HPDE6-E6E7 (cell line): ENCODE results near the gene TYW5.

ENCODE experiments used
- DNase-seq: peaks from one replicate; pipeline ENCODE4 v3.0.0; 2011; ENCODE audit warnings: missing footprints; ENCODE audit errors: extremely low spot score

TYW5 gene

GRCh38 chr2:199973703-199974102 lies 18.4 kb upstream of the TYW5 start:
- DNase-seq: no peak

DNA sequence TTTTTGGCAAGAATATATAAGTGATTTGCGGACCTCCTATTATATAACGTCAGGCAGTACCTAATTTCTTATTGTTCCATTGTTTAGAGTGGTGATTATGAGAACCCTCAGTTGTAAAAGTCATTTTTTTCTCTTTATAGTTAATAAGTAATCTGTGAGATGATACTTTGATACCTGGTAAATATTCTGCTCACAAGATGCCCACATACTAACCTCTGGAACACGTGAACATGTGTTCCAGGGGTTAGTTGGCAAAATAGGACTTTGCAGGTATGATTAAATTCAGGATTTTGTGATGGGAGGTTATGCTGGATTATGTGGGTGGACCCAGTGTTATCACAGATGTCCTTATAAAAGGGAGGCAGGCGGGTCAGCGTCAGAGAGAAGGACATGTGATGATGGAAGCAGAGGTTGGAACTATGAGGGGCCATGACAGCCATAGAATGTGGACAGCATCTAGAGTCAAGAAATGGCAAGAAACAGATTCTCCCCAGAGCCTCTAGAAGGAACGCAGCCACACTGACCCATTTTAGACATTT lies 16.9 kb upstream of the TYW5 start:
- DNase-seq: no peak

DNA sequence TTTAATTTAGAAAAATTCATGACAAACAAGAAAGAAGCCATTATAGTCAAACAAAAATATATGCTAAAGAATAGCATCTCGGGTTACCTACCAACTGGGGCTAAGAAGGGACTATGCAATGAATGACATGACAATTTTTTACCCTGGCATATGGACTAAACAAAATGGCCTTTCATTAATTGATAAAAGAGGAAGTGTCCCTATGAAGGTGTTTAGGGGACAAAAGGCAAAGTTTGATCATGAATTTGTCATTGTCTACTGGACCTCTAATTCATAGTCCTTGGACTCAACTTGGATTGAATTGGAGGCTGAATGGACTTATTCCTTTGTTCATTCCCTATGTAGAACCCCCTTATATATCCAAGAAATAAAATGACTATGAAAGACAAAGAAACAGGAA lies 12.8 kb upstream of the TYW5 start:
- no peak for DNase-seq

GRCh38 chr2:199966976-199967375 lies 11.7 kb upstream of the TYW5 start:
- no peak for DNase-seq

GRCh38 chr2:199966405-199966804 lies 11.1 kb upstream of the TYW5 start:
- no peak for DNase-seq

DNA sequence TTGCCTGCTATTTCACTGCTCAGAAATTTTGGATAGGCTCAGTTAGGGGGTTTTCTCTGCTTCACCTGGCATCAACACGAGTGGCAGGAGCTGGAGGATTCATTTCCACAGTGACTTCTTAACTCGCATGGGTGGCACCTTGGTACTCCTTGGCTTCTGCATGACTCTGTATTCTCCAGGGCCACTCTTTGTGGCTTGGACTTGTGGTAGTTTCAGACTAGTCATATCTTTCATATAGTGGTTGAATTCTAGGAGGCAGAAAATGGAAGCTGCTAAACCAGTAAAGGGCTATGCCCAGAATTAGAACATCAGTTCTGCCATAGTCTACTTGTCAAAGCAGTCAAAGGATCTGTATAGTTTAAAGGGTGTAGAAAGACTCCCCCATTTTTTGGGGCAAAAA lies 6.9 kb upstream of the TYW5 start:
- no peak for DNase-seq

DNA sequence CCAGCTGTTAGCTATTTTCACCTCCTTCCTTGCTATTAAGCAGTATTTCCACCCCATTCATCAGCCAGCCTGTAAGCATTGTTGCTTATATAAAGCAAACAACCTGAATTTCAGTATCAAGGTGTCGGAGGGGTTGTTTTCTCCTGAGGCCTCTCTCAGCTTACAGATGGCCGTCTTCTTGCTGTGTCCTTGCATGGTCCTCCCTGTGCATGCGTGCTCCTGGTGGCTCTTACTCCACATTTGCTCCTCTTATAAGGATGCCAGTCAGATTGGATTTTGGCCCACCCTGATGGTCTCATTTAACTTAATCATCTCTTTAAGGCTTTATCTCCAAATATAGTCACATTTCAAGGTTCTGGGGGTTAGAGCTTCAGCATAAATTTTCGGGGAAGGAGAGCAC lies 2.7 kb upstream of the TYW5 start:
- no peak for DNase-seq

DNA sequence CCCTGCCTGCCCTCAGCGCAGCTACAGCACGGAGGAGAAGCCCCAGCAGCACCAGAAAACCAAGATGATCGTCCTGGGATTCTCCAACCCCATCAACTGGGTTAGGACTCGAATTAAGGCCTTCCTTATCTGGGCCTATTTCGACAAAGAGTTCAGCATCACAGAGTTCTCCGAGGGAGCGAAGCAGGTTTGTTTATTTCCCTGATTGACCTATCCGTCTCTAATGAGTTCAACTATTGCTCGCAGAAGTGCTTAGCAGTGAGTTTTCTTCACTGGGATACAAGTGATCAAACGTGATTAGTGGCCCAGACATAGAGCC lies 730 bp upstream of the TYW5 start:
- no peak for DNase-seq

DNA sequence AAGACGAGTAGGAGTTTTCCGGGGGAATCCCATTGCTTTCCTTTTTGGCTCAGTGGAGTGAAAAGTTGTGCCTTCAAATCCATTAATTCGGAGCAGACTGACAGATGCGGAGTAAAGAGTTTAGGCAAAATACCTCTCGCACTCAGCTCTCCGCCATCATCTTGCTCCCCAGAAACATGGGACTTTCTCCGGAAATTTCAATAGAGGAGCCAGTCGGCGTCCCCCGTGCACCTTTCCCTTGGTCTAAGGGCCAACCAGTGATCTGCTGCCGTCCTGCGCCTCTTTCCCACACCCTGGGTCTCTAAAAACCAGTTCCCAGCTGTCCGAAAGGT lies 318 bp downstream of the TYW5 start:
- DNase-seq: no peak

DNA sequence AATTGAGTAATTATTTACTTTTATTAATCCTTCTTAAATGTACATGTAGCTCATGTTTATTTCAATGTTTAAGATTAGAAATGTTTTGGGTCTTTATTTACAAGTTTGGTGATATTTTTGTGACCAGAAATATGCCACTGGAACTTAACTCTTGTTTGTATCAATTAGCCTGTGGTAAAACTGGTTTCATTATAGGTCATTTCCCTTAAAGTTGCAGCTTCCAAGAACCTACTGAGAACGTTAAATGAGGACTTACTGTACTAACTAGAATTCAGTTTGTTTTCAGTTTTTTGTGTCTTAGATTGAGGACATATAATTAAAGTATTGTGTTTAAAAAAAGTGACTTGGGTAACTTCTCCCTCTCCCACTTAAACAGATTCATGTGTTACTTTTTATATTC lies 4.3 kb downstream of the TYW5 start:
- DNase-seq: no peak

- DNase-seq: no peak
These were observed 4.9 kb downstream of the TYW5 start for GRCh38 chr2:199950396-199950795.

DNA sequence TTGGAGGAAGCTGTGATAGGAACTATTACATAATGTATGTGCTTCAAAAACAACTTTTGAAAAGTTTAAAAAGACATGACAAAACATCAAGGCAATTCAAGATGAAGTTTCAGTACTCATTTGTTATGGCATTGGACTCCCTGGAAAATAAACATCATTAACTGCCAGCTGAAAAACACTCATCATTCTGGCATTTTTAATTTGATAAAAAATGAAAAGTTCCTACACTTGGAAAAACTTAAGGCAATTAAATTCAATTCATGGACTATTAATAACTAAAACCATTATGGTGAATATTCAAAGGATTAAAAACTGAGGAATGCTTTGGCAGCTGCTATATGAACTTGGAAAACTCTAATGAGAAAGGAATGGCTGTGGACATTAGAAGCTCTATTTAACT lies 8.5 kb downstream of the TYW5 start:
- DNase-seq: no peak

DNA sequence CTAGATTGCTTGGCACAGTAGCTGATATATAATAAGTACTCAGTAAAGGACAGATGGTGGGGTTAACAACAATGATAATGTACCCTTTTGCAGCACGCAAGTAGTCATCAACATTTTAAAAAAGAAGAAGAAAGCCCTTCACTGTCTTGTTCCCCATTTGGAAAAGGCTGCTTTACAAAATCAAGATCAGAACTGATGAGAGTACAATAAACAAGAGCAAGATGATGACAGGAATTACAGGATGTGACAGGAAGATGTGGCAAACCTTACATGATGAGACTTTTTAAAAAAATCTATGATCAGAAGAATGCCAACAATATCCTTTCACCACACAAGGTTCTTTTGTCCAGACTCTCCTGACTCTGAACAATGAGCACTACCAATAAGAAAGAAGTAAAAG lies 9.1 kb downstream of the TYW5 start:
- DNase-seq: no peak

DNA sequence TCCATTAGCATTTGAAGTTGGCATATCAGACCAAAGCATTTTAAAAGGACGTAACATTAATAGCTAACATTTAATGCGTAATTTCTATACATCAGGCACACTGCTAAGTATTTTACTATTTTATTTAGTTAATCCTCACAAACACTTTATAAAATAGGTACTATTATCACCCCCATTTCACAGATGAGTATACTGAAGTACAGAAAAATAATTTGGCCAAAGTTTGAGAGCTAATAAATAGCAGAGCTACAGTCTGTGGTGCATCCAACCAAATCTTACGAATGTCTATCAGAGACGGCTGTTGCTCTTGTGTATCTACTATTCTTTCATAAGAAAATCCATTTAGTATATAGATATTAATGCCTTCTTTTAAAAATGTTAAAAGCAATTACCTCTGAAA lies 11.9 kb downstream of the TYW5 start:
- DNase-seq: no peak

DNA sequence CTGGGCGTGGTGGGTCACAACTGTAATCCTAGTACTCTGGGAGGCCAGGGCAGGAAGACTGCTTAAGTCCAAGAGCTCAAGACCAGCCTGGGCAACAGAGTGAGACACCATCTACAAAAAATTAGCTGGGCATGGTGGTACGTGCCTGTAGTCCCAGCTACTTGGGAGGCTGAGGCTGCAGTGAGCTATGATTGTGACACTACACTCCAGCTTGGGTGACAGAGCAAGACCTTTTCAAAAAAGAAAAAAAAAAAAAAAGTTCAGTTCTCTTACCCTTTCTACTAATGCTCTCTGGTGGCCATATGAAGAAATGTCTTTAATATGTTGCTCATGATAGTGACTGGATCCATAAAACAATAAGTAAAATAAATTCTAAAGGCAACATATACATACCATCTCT lies 14.9 kb downstream of the TYW5 start:
- DNase-seq: no peak

DNA sequence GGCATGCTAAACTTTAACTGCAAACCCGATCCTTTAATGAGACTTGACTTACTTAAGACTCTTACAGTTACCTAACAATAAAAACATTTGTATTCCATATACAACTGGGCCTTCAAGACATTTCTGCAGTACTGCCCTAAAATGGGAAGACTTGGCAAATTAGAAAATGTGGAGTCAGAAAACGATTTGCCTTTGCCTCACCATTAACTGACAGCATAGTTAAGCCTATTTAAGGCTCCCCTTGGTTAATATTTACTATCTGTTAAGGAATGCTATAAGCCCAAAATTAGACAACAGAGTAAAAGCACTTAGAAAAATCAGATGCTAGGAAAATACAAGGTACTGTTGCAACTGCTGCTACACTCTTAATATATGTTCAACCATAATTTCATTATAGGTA lies 18.7 kb downstream of the TYW5 start:
- DNase-seq: no peak

DNA sequence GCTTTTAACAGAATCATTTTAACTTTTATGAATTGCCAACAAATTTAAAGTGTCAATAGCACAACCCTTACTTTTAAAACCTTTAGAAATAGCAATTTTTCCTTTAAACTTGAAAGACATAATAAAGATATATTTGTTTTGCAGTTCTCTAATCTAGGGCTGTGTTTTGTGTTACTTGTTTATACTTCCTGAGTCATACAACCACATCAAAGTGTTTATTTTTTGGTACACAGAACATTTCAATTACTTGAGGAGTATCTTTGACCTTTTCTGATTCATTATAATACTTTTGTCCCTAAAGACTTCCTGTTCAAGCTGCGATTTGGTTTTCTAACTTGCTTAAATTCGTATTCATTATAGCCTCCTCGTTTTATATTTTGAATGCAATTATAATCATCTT lies 21.8 kb downstream of the TYW5 start:
- no peak for DNase-seq

DNA sequence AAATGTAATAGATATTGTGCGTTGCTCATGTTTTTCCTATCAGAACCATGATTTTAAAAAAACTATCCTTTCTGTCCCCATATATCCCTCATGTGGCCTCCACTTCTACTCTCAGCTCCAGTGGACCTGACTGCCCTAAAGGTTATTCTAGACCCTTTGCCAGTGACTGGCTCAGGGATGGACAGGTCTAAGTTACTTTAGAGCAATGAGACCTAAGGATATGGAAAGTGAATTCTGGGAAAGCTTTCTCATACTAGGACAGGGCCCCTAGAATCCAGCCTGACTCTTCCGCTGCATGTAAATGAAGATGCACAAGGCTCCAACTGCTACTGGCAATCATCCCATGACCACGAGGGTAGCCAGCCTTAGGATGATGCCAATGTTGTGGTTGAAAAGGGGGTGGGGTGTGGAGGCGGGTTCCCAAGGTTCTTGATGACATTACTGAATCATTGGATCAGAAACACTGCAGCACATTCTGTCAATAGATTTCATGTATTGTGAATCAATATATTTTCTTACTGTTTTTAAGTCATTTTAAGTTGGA lies 22.9 kb downstream of the TYW5 start:
- no peak for DNase-seq

DNA sequence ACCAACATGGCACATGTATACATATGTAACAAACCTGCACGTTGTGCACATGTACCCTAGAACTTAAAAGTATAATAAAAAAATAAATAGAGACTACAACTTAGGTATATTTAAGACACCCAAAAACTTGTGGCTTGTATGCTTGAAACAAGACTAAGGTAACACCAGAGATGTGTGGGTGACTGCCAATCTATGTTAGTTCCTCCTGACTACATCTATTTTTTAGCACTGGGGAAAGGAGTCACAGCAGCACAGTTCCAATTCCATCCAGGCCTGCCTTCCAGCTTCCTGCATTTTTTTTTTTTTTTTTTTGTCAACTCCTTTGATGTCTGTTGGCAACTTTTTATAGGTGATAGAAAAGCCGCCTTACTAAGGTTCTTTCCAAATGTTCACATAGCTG lies 26.0 kb downstream of the TYW5 start:
- no peak for DNase-seq

DNA sequence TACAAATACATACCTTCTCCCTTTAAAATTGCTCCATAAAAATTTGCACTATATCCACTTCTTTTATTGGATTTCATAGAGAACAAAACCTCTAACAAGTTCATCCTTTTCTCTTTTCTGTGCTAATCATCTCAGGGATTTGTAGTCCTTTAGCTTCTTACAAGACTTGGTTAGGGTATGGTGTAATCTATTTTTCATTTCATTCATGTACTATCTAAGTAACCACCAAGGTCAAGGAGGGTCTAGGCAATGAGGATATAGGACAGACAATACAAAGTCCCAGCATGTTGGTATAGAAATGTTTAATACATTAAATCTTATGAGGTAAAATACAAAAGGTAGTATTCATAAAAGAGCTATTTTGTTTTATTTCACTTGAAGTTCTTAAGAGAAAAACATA lies 26.7 kb downstream of the TYW5 start:
- DNase-seq: no peak

- DNase-seq: no peak
These were observed 27.1 kb downstream of the TYW5 start for GRCh38 chr2:199928226-199928625.

DNA sequence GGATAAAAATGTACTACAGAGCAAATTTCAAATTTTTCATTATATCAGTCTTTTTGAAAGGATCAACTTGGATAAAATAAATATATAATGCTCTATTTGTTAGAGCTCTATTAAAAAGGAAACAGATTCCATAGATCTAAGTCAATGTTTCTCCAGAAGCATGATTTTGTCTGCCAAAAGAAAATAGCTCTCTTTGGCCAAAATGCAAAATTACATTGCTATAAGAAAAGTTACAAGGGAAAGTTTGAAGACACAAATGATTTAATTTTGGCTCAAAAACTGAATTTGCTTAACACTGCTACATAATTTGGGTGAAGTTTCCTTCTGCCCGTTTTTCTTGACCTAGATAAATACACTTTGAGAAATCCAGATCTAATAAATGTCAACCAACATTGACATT lies 28.5 kb downstream of the TYW5 start:
- no peak for DNase-seq

DNA sequence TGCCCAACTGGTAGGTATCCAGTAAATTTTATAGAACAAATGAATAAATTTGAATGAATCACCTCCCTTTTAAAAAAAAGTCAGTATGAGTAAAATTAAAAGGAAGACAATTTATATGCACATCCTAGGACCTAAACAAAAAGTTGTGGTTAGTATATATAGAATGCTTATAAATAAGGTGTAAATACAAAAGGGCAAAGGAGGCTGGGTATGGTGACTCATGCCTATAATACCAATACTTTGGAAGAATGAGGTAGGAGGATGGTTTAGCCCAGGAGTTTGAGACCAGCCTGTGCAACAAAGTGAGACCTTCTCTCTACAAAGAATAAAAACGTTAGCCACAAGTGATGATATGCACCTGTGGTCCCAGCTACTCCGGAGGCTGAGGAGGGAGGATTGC lies 31.4 kb downstream of the TYW5 start:
- DNase-seq: no peak

- DNase-seq: no peak
These were observed 32.4 kb downstream of the TYW5 start for GRCh38 chr2:199922856-199923255.

DNA sequence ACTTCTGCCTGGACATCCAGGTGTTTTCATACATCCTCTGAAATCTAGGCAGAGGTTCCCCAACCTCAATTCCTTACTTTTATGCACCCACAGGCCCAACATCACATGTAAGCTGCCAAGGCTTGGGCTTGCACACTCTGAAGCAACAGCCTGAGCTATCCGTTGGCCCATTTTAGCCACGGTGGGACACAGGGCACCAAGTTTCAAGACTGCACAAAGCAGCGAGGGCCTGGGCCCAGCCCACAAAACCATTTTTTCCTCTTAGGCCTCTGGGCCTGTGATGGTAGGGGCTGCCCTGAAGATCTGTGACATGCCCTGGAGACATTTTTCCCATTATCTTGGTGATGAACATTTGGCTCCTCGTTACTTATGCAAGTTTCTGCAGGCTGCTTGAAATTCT lies 38.3 kb downstream of the TYW5 start:
- no peak for DNase-seq
